ENCODE data around the gene RPP14. TPM values are rescaled to one million over a fixed set of nuclear protein-coding genes. Genes with fewer than 3 reads are reported as not detected.

Gene RPP14
- total RNA-seq, 1 experiment from 2014 or later, result 16.3 TPM

DNA sequence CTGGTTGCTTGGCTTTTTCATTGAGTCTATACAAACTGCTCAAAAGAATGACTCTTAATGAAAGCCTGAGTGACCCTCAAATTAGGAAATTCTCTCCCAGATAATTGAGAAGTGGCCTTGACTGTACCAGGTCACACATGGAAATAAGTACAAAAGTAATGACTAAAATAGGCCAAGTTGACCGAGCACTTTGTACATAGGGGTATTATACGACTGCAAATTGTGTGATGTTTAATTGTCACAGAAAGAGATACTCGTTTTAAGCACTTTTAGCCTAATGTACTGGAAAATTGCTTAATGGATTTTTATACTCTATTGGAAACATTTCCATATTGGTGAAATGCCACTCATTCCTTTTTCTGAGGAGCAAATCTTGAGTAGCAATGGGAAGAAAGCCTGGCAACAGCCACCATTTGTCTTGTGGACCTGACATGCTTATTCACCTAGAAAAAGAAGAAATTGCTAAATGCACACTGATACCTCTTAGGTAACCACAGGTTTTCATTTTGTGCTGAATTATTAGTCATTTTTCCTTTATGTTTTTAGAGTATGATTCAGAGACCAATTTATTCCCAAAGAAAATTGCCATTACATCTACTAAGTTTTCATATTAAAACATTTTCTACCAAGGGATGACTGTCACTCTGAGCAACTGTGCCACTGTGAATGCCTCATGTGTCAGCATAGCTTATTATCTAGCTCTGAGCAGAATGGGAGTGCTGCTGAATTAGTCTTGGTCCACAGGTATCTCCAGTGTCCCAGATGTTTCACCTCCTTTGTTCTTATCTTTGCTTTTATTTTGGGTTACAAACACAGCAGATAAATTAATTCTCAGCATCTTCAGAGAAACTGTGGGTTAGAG is 17.7 kb downstream of the RPP14 start:
- Histone ChIP-seq H3K36me3 (no peaks in the 10 kb centered on the region; the same call in 1 of the 2 replicates), H3K4me3 (no peak overlapping the region), H3K9me3 (no peaks in the 10 kb centered on the region), H3K27me3 (no peaks in the 10 kb centered on the region)
- no peak for DNase-seq

DNA sequence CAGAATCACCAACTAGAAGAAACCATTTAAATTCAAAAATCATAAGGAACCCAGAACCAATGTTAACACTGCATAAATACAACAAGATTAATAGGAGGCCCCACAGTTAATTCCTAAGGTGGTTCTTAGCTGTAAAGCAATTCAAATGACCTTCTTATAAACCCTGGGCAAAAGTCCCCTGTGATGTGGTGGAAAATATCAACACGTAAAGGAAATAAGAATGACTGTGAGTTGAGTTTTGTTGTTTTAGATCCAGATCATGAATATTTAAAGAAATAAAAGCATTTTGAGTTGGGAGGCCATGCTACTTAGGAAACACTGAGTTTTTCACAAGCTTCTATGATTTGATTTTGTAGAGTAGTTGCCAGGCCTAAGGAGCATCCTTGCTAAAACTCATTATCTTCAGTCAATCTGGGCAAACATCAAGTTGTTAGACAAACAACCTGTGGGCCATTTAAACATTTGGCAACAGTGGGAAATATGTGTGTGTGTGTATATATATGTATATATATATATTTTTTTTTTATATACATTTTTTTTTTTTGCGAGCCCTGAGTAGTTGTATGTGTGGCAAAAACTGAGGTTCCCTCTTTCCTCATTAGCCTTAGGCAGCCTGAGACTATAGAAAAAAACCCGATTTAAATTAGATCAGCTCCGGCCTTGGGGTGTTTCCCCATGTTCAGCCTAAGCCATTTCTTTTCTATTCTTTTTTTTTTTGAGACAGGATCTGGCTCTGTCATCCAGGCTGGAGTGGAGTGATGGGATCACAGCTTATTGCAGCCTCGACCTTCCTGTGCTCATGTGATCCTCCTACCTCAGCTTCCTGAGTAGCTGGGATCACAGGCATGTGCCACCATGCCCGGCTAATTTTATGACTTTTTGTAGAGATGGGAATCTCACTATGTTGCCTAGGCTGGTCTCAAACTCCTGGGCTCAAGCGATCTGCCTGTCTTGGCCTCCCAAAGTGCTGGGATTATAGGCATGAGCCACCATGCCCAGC is 18.6 kb downstream of the RPP14 start:
- no peaks in the 10 kb centered on the region for H3K27me3 ChIP-seq
- H3K4me3 ChIP-seq, result no peak overlapping the region
- no peaks in the 10 kb centered on the region for H3K9me3 ChIP-seq
- no peak for DNase-seq
- no peaks in the 10 kb centered on the region; the same call in 1 of the 2 replicates for H3K36me3 ChIP-seq

DNA sequence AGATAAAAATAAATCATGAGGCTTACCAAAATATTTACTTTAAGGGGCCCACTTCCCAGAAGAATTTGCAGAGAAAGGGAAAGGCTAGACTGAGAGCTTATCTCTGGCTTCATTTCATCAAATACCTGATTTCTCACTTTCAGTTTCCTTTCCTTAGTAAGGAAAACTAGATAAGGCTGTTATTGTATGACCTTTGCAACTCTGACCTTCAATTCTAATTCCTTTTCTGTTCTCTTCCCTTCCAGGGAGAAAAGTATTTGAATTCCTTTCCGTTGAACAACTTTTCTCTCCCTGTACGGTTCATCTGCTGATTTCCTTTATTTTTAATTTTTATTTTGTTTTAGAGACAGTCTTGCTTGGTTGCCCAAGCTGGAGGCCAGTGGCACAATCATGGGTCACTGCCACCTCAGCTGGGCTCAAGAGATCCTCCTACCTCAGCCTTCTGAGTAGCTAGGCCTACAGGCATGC is 19.5 kb downstream of the RPP14 start:
- no peaks in the 10 kb centered on the region; the same call in 1 of the 2 replicates for H3K36me3 ChIP-seq
- no peak overlapping the region for H3K4me3 ChIP-seq
- H3K27me3 ChIP-seq, result no peaks in the 10 kb centered on the region
- DNase-seq, result no peak
- H3K9me3 ChIP-seq, result no peaks in the 10 kb centered on the region

DNA sequence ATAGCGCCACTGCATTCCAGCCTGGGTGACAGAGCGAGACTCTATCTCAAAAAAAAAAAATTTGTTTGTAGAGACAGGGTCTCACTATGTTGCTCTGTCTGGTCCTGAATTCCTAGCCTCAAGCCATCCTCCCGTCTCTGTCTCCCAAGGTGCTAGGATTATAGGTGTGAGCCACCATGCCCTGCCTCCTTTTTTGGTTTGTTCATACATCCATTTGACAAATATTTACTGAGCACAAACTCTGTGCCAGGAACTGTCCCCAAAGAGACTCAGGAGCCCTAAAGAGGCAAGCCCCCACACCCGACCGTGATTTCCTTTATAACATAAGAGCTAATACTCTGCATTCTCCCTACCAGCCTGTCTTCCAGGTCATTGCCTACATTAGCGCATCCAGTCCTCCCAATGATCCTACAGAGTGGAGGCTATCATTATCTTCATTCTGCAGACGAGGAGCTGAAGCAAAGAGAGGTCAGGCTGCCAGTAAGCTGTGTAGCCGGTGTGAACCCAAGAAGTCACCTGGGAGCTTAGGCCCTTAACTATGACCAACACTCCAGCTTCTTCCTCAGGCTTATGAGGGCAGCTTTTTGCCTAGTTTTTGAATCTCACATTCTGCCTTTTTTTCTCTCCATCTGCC is 20.3 kb downstream of the RPP14 start:
- H3K9me3 ChIP-seq, result no peaks in the 10 kb centered on the region
- DNase-seq, result no peak
- no peaks in the 10 kb centered on the region; the same call in 1 of the 2 replicates for H3K36me3 ChIP-seq
- H3K27me3 ChIP-seq, result no peaks in the 10 kb centered on the region
- H3K4me3 ChIP-seq, result no peak overlapping the region

DNA sequence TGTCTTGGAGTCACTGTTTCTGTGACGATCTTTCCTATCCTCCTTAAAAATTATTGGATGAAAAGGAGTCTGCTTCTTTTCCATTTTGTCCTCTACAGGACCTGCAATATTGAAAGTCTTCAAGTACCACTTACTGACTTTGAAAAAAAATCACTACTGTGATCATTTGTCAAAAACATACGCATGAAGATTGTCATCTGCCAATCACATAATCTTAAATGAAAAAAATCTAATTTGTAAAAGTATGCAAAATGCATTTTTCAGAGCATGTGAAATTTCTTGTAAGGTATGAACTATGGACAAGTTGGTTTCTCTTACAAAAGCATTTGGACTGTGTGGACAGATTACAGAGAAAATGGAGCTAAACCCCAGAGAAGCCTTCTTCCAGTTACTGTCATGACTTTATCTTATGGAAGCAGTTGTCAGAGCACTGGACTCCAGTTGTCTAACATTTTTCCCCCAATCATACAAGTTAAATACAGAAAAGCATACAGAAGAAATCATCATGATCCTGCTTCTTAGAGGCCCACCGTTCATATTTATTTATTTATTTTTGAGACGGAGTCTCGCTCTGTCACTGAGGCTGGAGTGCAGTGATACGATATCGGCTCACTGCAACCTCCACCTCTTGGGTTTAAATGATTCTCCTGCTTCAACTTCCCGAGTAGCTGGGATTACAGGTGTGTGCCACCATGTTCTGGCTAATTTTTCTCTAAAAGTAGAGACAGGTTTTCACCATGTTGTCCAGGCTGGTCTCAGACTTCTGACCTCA is 23.3 kb downstream of the RPP14 start:
- Histone ChIP-seq H3K36me3 (no peaks in the 10 kb centered on the region), H3K27me3 (no peaks in the 10 kb centered on the region), H3K4me3 (no peak overlapping the region), H3K9me3 (no peaks in the 10 kb centered on the region)
- DNase-seq, result no peak

DNA sequence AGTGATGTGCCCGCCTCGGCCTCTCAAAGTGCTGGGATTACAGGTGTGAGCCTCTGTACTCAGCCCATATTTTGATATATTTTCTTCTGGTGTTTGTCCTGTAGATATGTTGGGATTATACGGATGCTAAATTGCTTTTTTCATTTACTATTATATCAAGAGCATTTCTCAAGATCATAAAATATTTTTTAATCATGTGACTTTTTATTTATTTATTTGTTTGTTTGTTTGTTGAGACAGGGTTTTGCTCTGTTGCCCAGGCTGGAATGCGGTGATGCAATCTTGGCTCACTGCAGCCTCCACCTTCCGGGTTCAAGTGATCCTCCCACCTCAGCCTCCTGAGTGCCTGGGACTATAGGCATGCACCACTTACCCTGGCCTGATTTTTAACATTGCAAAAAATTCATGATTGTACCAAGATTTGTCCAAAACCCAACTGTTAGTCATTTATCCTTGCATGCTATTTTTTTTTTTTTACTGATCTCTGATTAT is 23.9 kb downstream of the RPP14 start:
- Histone ChIP-seq H3K4me3 (no peak overlapping the region), H3K36me3 (no peaks in the 10 kb centered on the region)
- DNase-seq, result no peak

DNA sequence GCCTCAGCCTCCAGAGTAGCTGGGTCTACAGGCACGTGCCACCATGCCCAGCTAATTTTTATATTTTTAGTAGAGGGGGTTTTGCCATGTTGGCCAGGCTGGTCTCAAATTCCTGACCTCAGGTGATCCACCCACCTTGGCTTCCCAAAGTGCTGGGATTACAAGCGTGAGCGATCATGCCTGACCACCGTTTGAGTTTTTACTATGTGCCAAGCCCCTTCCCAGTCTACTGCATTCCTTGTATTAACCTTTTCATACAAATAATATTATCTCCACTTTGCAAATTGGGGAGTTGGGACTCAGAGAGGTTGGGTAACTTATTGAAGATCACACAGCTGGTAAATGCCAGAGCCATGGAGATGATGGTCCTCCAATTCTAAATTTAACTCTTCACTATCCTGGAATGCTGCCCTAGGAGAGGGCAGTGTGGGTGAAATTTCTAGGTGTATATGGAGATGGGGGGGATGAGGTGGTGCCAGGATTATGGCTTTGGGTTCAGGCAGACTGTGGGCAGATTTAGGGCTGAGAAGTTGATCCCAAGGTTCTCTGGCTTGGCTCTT is 25.6 kb downstream of the RPP14 start:
- DNase-seq, result no peak
- Histone ChIP-seq H3K9me3 (no peaks in the 10 kb centered on the region), H3K27me3 (no peaks in the 10 kb centered on the region)

More for the DNA sequence above, 23.9 kb downstream of the RPP14 start:
- no peaks in the 10 kb centered on the region for H3K27me3 ChIP-seq
- H3K9me3 ChIP-seq, result no peaks in the 10 kb centered on the region

DNA sequence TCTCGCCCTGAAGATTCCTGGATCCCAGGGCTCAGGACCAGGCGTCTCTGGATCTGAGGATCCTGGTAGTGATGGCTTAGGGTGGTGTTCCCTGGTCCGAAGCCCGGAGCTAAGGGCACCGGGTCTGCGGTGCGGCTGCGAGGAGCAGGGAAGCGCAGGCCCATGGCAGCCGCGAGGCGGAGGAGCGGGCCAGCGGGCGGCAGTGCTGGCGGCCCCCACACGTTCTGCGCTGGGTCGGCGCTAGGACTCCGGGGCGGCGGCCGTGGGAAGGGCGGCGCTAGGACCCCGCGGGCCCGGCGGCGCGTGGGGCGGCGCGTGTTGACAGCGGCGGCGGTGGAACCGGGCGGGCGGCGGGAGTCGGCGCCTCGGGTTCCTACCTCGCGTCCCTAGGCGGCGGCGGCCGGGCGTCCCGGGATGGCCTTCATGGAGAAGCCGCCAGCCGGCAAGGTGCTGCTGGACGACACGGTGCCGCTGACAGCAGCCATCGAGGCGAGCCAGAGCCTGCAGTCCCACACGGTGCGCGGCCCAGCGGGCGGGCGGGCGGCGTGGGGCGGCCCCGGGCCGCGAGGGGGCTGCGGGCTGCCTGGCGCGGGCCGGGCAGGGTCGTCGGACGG is 26.6 kb downstream of the RPP14 start, which contains the start of gene PXK:
TSS of gene PXK (plus strand) at position 318 of the 614 bp plus-strand sequence. CDS start at position 415, 97 bp downstream.
- Histone ChIP-seq H3K27me3 (no peaks in the 10 kb centered on the region), H3K36me3 (no peaks in the 10 kb centered on the region; the same call in 1 of the 2 replicates), H3K4me3 (peak within 1 kb of the TSS; percentile 55), H3K9me3 (no peaks in the 10 kb centered on the region)
- DNase-seq, result peak; percentile 81

More for the DNA sequence above, 25.6 kb downstream of the RPP14 start:
- Histone ChIP-seq H3K36me3 (no peaks in the 10 kb centered on the region; the same call in 1 of the 2 replicates), H3K4me3 (no peak overlapping the region)

DNA sequence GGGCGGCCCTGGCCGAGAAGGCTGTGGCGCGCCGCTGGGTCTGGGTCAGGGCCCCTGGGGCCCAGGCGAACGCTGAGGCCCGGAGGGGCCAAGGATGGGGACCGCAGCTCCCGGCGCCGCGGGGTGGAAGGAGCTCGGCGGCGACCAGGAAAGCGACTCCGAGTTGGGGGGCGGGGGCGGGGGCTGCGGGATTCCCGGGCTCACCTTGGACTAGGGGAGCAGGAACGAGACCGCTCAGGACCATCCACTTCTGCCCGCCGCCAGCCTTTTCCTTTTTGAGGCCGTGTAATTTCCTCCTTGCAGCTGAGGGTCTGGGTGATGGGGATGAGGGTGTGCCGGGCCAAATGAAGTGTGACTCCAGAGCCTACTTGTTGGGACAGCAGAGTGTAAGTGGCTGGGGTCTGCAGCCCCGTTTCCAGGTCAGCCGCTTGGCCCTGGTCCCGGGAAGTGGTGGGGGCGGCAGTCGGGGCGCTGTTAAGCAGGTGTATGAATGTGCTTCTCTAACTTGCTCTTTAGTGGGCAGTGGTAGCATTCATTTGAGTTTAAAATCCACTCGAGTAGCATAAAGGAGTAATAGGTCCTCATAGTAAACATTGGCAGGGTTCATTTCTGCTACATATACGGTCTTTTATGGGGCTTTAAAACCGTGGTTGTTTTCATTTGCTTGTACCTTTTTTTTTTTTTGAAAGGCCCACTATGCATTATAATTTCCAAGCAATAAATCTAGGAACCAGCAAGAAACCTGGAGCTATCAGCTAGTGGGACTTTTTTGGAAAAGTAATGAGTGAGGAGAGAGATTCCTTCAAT is 27.4 kb downstream of the RPP14 start:
- H3K36me3 ChIP-seq, result no peaks in the 10 kb centered on the region; the same call in 1 of the 2 replicates
- H3K4me3 ChIP-seq, result peak overlapping the region; percentile 55
- H3K27me3 ChIP-seq, result no peaks in the 10 kb centered on the region
- H3K9me3 ChIP-seq, result no peaks in the 10 kb centered on the region
- peak; percentile 9 for DNase-seq

DNA sequence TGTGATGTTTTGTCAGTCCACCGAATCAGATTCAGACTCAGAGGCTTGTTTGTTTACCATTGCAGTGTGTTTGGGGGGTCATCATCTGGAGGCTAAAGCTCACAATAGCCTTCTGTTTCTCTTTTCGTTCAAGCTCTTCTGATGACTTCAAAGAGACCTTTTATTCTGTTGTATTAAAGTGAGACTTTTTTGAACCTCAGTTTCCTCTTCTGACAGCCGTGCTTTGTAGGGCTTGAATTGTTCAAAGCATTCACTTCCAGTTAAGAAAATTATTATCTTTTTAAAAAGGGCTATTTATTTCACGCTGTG is 27.9 kb downstream of the RPP14 start:
- no peak for DNase-seq
- Histone ChIP-seq H3K27me3 (no peaks in the 10 kb centered on the region), H3K9me3 (no peaks in the 10 kb centered on the region), H3K36me3 (no peaks in the 10 kb centered on the region; the same call in 1 of the 2 replicates), H3K4me3 (peak overlapping the region; percentile 55)

DNA sequence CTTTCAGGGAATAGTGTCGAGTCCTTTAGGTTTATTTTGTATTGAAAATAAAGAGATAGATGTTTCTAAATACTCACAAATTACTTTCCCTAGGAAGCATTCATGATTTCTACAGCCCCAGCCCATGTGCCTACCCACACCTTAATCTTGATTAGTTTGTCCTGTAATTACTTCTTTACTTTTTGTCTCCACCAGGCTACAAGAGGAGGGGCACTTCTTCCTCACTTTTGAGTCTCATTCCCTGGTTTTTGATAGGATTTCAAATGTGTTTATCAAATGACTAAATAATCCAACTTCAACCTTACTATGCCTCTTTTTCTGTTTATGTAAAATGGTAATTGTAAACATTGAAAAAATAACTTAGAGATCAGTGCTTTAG is 28.4 kb downstream of the RPP14 start:
- H3K36me3 ChIP-seq, result no peaks in the 10 kb centered on the region; the same call in 1 of the 2 replicates
- H3K4me3 ChIP-seq, result peak overlapping the region; percentile 55
- H3K9me3 ChIP-seq, result no peaks in the 10 kb centered on the region
- no peak for DNase-seq
- no peaks in the 10 kb centered on the region for H3K27me3 ChIP-seq

DNA sequence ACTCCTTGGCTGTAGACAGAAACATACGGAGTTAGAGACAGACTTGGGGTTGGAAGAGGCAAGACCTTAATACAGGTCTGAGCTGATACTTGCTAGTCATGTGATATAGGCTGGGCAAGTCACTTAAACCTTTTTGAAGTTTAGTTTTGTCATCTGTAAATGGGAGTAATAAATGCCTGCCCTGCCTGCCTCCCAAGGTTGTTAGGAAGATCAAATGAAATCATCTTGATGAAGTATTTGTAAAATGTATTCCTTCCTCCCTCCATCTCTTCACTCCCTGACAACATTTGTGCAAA is 29.6 kb downstream of the RPP14 start:
- Histone ChIP-seq H3K27me3 (no peaks in the 10 kb centered on the region), H3K4me3 (peak overlapping the region; percentile 55)
- no peak for DNase-seq

DNA sequence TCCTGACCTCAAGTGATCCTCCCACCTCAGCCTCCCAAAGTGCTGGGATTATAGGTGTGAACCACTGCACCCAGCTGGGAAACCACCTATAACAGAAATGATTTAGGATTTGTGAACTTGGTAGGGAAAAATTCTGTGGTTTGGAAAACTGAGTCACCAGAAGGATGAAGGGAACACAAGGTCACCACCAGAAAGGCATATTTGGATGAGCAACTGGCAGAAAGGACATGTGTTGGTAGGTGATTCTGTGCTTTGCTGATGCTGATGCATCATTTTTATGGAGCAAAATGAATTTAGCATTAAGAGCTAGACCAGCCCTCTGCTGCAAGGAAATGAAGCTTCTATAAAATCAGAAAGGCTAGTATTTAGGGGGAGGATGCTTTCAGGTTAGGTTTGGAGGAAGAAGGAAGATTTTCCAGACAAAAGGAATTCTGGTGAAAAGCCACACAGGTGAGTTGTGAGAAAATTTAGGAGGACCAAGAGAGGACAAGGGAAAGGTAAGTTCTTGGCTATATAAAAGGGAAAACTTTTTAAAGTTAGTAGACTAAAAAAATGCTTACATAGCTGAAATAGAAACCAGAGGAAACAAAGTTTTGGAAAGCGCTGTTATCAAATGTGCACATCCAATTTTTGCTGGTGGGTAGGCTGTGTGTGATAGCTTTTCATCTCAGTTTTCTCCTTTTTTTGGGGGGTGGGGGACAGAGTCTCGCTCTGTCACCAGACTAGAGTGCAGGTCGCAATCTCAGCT is 30.3 kb downstream of the RPP14 start:
- DNase-seq, result no peak
- H3K36me3 ChIP-seq, result no peaks in the 10 kb centered on the region; the same call in 1 of the 2 replicates
- H3K4me3 ChIP-seq, result no peak overlapping the region
- no peaks in the 10 kb centered on the region for H3K27me3 ChIP-seq
- no peaks in the 10 kb centered on the region for H3K9me3 ChIP-seq

More for the DNA sequence above, 29.6 kb downstream of the RPP14 start:
- no peaks in the 10 kb centered on the region; the same call in 1 of the 2 replicates for H3K36me3 ChIP-seq
- no peaks in the 10 kb centered on the region for H3K9me3 ChIP-seq

DNA sequence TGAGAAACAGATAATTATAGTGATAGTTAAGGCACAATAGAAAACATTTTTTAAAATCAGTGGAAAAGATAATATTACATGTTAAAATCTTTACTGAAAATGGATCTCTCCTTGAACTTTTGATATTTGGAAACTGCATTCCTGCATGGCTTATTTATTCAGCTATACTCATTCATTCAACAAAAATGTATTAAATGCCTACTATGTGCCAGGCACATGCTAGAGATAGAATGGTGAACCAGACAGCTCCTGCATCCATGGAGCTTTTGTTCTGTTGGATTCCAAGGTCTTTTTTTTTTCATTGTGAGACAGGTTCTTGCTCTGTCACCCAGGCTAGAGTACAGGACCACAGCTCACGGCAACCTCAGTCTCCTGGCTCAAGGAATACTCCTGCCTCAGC is 31.1 kb downstream of the RPP14 start:
- H3K36me3 ChIP-seq, result no peaks in the 10 kb centered on the region; the same call in 1 of the 2 replicates
- no peaks in the 10 kb centered on the region for H3K27me3 ChIP-seq
- no peak overlapping the region for H3K4me3 ChIP-seq
- no peaks in the 10 kb centered on the region for H3K9me3 ChIP-seq
- no peak for DNase-seq
